NCI-H146 treated with DMSO at 0.1 percent for 48 hours (cell line): Measurements from ENCODE around the gene FBXW4.

Source experiments
- DNase-seq: peaks from one replicate; lab custom pipeline; 2025; ENCODE audit not compliant: unreplicated experiment; lab: John Stamatoyannopoulos, UW

The FBXW4 gene

GRCh38 chr10:101587725-101588653 is 107.0 kb downstream of the FBXW4 start, which contains the start of the genes DPCD and POLL:
TSS of gene DPCD (plus strand) at chr10:101588321. CDS start at chr10:101588337, 16 bp downstream.
TSS of gene POLL (minus strand) at chr10:101588257. CDS start at chr10:101587360, 897 bp downstream.
- peak; percentile 94 for DNase-seq

GRCh38 chr10:101585841-101586240 is 109.1 kb downstream of the FBXW4 start:
- DNase-seq, result no peak

- DNase-seq, result no peak
Measured at GRCh38 chr10:101580486-101581399, 114.2 kb downstream of the FBXW4 start.

GRCh38 chr10:101579516-101579870 is 115.5 kb downstream of the FBXW4 start:
- no peak for DNase-seq

GRCh38 chr10:101578803-101579515 is 116.0 kb downstream of the FBXW4 start:
- no peak for DNase-seq

GRCh38 chr10:101578192-101578591 is 116.8 kb downstream of the FBXW4 start:
- DNase-seq, result no peak

GRCh38 chr10:101577121-101577871 is 117.7 kb downstream of the FBXW4 start:
- no peak for DNase-seq

GRCh38 chr10:101576211-101576863 is 118.6 kb downstream of the FBXW4 start:
- no peak for DNase-seq

GRCh38 chr10:101575580-101576210 is 119.3 kb downstream of the FBXW4 start:
- no peak for DNase-seq

- no peak for DNase-seq
Measured at GRCh38 chr10:101575091-101575490, 119.9 kb downstream of the FBXW4 start.

- no peak for DNase-seq
Measured at GRCh38 chr10:101573885-101574753, 120.9 kb downstream of the FBXW4 start.

- DNase-seq, result no peak
Measured at GRCh38 chr10:101572785-101573184, 122.2 kb downstream of the FBXW4 start.

- no peak for DNase-seq
Measured at GRCh38 chr10:101572126-101572525, 122.8 kb downstream of the FBXW4 start.

GRCh38 chr10:101571271-101571925 is 123.6 kb downstream of the FBXW4 start:
- no peak for DNase-seq

- no peak for DNase-seq
Measured at GRCh38 chr10:101570428-101571270, 124.3 kb downstream of the FBXW4 start.

- DNase-seq, result peak; percentile 54
Measured at GRCh38 chr10:101569622-101570427, 125.1 kb downstream of the FBXW4 start.
